ENCODE results near the gene CERS5.
A peak's percentile ranks its signal among the peaks of the same experiment; 100 is the strongest.

CERS5 gene

GRCh38 chr12:50102646-50103309, 64.4 kb downstream of the CERS5 start:
- in situ Hi-C loops (cut with MboI; ENCODE audit: low pct_unique_long_range_greater_than_20kb, low sequenced_read_pairs, unreplicated experiment) = no loop called here
- TF ChIP-seq CTCF (IDR thresholded peaks at IDR 0.05; ENCODE audit: extremely low read depth, insufficient read depth, missing control alignments) = no peak
- DNase-seq (ENCODE audit: low spot score) = peak; percentile 51

- TF ChIP-seq CTCF (IDR thresholded peaks at IDR 0.05; ENCODE audit: extremely low read depth, insufficient read depth, missing control alignments) = no peak
- no peak for DNase-seq (ENCODE audit: low spot score)
- in situ Hi-C loops (cut with MboI; ENCODE audit: low pct_unique_long_range_greater_than_20kb, low sequenced_read_pairs, unreplicated experiment) = no loop called here
These were observed 65.0 kb downstream of the CERS5 start for GRCh38 chr12:50102131-50102531.

GRCh38 chr12:50101663-50102062, 65.5 kb downstream of the CERS5 start:
- TF ChIP-seq CTCF (IDR thresholded peaks at IDR 0.05; ENCODE audit: extremely low read depth, insufficient read depth, missing control alignments) = peak; percentile 0
- DNase-seq (ENCODE audit: low spot score) = no peak
- in situ Hi-C loops (cut with MboI; ENCODE audit: low pct_unique_long_range_greater_than_20kb, low sequenced_read_pairs, unreplicated experiment) = no loop called here

- in situ Hi-C loops (cut with MboI; ENCODE audit: low pct_unique_long_range_greater_than_20kb, low sequenced_read_pairs, unreplicated experiment) = no loop called here
- DNase-seq (ENCODE audit: low spot score) = no peak
- TF ChIP-seq CTCF (IDR thresholded peaks at IDR 0.05; ENCODE audit: extremely low read depth, insufficient read depth, missing control alignments) = no peak
These were observed 66.6 kb downstream of the CERS5 start for GRCh38 chr12:50100561-50100960.

- in situ Hi-C loops (cut with MboI; ENCODE audit: low pct_unique_long_range_greater_than_20kb, low sequenced_read_pairs, unreplicated experiment) = no loop called here
- TF ChIP-seq CTCF (IDR thresholded peaks at IDR 0.05; ENCODE audit: extremely low read depth, insufficient read depth, missing control alignments) = no peak
- DNase-seq (ENCODE audit: low spot score) = no peak
These were observed 67.7 kb downstream of the CERS5 start for GRCh38 chr12:50099302-50100008.

GRCh38 chr12:50097952-50098351, 69.2 kb downstream of the CERS5 start:
- in situ Hi-C loops (cut with MboI; ENCODE audit: low pct_unique_long_range_greater_than_20kb, low sequenced_read_pairs, unreplicated experiment) = no loop called here
- DNase-seq (ENCODE audit: low spot score) = no peak
- TF ChIP-seq CTCF (IDR thresholded peaks at IDR 0.05; ENCODE audit: extremely low read depth, insufficient read depth, missing control alignments) = no peak

Measured in GM13977 (cell line).